CD4-positive, alpha-beta T cell treated with Interleukin-6 at 100 ng/mL for 8 hours (primary cell): Measurements from ENCODE around the gene SCRN2.
A peak's percentile ranks its signal among the peaks of the same experiment; 100 is the strongest.

Source experiments
- DNase-seq: peaks from one replicate; pipeline ENCODE4 v3.0.0-alpha.2; 2020; ENCODE audit warnings: mixed read lengths, low spot score

The SCRN2 gene

GRCh38 chr17:47872019-47872650, 31.1 kb upstream of the SCRN2 start:
- DNase-seq, result no peak

- no peak for DNase-seq
Measured at GRCh38 chr17:47871048-47871447, 30.0 kb upstream of the SCRN2 start.

GRCh38 chr17:47870056-47870455, 29.0 kb upstream of the SCRN2 start:
- no peak for DNase-seq

- no peak for DNase-seq
Measured at GRCh38 chr17:47869114-47869513, 28.0 kb upstream of the SCRN2 start.

GRCh38 chr17:47867813-47868533, 26.9 kb upstream of the SCRN2 start:
- no peak for DNase-seq

GRCh38 chr17:47866941-47867340, 25.9 kb upstream of the SCRN2 start:
- no peak for DNase-seq

GRCh38 chr17:47864791-47865216, 23.7 kb upstream of the SCRN2 start:
- DNase-seq, result no peak

GRCh38 chr17:47862621-47863440, 21.8 kb upstream of the SCRN2 start:
- no peak for DNase-seq

GRCh38 chr17:47860386-47860785, 19.3 kb upstream of the SCRN2 start:
- no peak for DNase-seq

GRCh38 chr17:47857551-47858455, 16.7 kb upstream of the SCRN2 start:
- DNase-seq, result no peak

GRCh38 chr17:47856830-47857229, 15.8 kb upstream of the SCRN2 start:
- no peak for DNase-seq

- DNase-seq, result no peak
Measured at GRCh38 chr17:47855737-47856136, 14.7 kb upstream of the SCRN2 start.

- DNase-seq, result no peak
Measured at GRCh38 chr17:47853616-47854015, 12.5 kb upstream of the SCRN2 start.

- DNase-seq, result no peak
Measured at GRCh38 chr17:47852113-47852949, 11.3 kb upstream of the SCRN2 start.

GRCh38 chr17:47851764-47852112, 10.7 kb upstream of the SCRN2 start:
- DNase-seq, result no peak

GRCh38 chr17:47850692-47851573, 9.9 kb upstream of the SCRN2 start, which contains the start of gene SP6:
TSS of gene SP6 (minus strand) at chr17:47851163. CDS start at chr17:47848429, 2,734 bp downstream.
- peak; percentile 61 for DNase-seq

GRCh38 chr17:47850373-47850691, 9.3 kb upstream of the SCRN2 start:
- no peak for DNase-seq

- DNase-seq, result no peak
Measured at GRCh38 chr17:47848198-47848513, 7.1 kb upstream of the SCRN2 start.

GRCh38 chr17:47847341-47848197, 6.5 kb upstream of the SCRN2 start:
- DNase-seq, result no peak
